Activated T-cell treated with anti-CD3 and anti-CD28 coated beads for 4 hours (primary cell): Measurements from ENCODE around the gene LARGE2.

ENCODE experiments used
- DNase-seq: peaks from one replicate; pipeline ENCODE4 v3.0.0-alpha.2; 2020

LARGE2 gene

GRCh38 chr11:45968901-45969300, 46.4 kb downstream of the LARGE2 start:
- no peak for DNase-seq

- DNase-seq, result no peak
Measured at GRCh38 chr11:45973601-45974000, 51.1 kb downstream of the LARGE2 start.

- no peak for DNase-seq
Measured at GRCh38 chr11:45974806-45975205, 52.4 kb downstream of the LARGE2 start.
